ENCODE results near the gene MRFAP1.
A peak's percentile ranks its signal among the peaks of the same experiment; 100 is the strongest.

The MRFAP1 gene

GRCh38 chr4:6674500-6675149, 34.1 kb downstream of the MRFAP1 start:
- Histone ChIP-seq H3K36me3 (peaks cover 23% of the 10 kb centered on the region), H3K27ac (peak overlapping the region; percentile 90), H3K4me3 (ENCODE audit: low read depth, low read length) (peak overlapping the region; percentile 50), H3K27me3 (ENCODE audit: insufficient read depth, low read depth, severe bottlenecking) (no peaks in the 10 kb centered on the region), H3K9me3 (ENCODE audit: severe bottlenecking) (peaks cover 2% of the 10 kb centered on the region)
- peak; percentile 54 for DNase-seq
- TF ChIP-seq CTCF (IDR thresholded peaks at IDR 0.05; ENCODE audit: low read depth, low read length), result peak; percentile 77

- Histone ChIP-seq H3K27ac (no peak overlapping the region), H3K36me3 (peaks cover 21% of the 10 kb centered on the region), H3K27me3 (ENCODE audit: insufficient read depth, low read depth, severe bottlenecking) (no peaks in the 10 kb centered on the region), H3K4me3 (ENCODE audit: low read depth, low read length) (no peak overlapping the region), H3K9me3 (ENCODE audit: severe bottlenecking) (peaks cover 2% of the 10 kb centered on the region)
- DNase-seq, result no peak
- no peak for TF ChIP-seq CTCF (IDR thresholded peaks at IDR 0.05; ENCODE audit: low read depth, low read length)
Observed at GRCh38 chr4:6676722-6677558, 36.5 kb downstream of the MRFAP1 start.

- TF ChIP-seq CTCF (IDR thresholded peaks at IDR 0.05; ENCODE audit: low read depth, low read length), result peak; percentile 93
- no peaks in the 10 kb centered on the region for H3K27me3 ChIP-seq (ENCODE audit: insufficient read depth, low read depth, severe bottlenecking)
- H3K9me3 ChIP-seq (ENCODE audit: severe bottlenecking), result no peaks in the 10 kb centered on the region
- no peak overlapping the region for H3K27ac ChIP-seq
- no peak overlapping the region for H3K4me3 ChIP-seq (ENCODE audit: low read depth, low read length)
- peak; percentile 52 for DNase-seq
- H3K36me3 ChIP-seq, result peaks cover 14% of the 10 kb centered on the region
Observed at GRCh38 chr4:6680372-6681034, 40.0 kb downstream of the MRFAP1 start.

- Histone ChIP-seq H3K9me3 (ENCODE audit: severe bottlenecking) (no peaks in the 10 kb centered on the region), H3K36me3 (peaks cover 8% of the 10 kb centered on the region), H3K27ac (no peak overlapping the region), H3K27me3 (ENCODE audit: insufficient read depth, low read depth, severe bottlenecking) (no peaks in the 10 kb centered on the region), H3K4me3 (ENCODE audit: low read depth, low read length) (no peak overlapping the region)
- TF ChIP-seq CTCF (IDR thresholded peaks at IDR 0.05; ENCODE audit: low read depth, low read length), result peak; percentile 48
- DNase-seq, result no peak
Observed at GRCh38 chr4:6681191-6681590, 40.7 kb downstream of the MRFAP1 start.

- Histone ChIP-seq H3K27ac (no peak overlapping the region), H3K27me3 (ENCODE audit: insufficient read depth, low read depth, severe bottlenecking) (no peaks in the 10 kb centered on the region), H3K4me3 (ENCODE audit: low read depth, low read length) (no peak overlapping the region), H3K9me3 (ENCODE audit: severe bottlenecking) (no peaks in the 10 kb centered on the region), H3K36me3 (no peaks in the 10 kb centered on the region)
- no peak for DNase-seq
- no peak for TF ChIP-seq CTCF (IDR thresholded peaks at IDR 0.05; ENCODE audit: low read depth, low read length)
Observed at GRCh38 chr4:6682862-6683590, 42.5 kb downstream of the MRFAP1 start.

Measured in WERI-Rb-1 (cell line).